C4-2B (cell line): Measurements from ENCODE around the gene UHRF1.

ENCODE experiments used
- ZFX ChIP-seq: fragments of 450-650 bp; IDR thresholded peaks from 2 replicates; pipeline ENCODE4 v1.6.1; 2017
- TF ChIP-seq, protein P1 (sequence below): fragments of 450-650 bp; conservative IDR thresholded peaks from 2 replicates; pipeline ENCODE4 v1.5.1; 2017; ENCODE audit warnings: mild to moderate bottlenecking

DNA sequence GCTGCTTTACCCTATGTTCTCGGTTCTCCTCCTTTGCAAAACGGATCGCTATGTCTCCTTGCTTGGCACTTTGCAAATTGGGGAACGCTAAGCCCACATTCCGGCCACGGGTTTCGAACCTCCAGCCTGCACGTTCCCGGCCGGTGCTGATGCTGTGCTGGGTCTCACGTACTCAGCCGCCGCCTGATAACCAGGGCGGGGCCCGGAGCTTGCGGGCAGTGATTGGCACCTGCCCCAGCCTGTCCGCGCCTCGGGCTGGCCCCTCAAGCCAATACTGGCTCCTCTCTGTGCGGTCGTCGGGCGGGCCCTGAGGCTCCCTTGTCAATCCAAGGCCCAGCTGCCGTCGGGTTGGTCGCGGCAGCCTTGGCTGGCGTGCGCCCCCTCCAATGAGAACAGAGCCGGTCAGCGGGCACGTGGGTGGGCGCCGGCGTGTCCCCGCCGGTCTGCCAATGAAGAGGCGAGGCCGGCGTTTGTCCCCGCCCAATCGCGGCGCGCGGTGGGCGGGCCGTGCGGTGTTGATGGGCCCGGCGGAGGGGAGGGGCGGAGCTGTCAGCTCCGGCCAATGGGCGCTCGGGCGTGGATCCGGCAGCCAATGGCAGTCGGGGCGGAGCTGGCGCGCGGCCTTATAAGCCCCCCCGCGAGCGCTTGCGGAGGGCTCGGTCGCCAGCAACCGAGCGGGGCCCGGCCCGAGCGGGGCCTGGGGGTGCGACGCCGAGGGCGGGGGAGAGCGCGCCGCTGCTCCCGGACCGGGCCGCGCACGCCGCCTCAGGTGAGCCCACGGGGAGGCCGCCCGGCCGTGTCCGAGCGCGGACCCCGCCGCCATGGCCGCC is 59.4 kb downstream of the UHRF1 start, which contains the start of gene KDM4B:
- TF ChIP-seq, protein P1, sequence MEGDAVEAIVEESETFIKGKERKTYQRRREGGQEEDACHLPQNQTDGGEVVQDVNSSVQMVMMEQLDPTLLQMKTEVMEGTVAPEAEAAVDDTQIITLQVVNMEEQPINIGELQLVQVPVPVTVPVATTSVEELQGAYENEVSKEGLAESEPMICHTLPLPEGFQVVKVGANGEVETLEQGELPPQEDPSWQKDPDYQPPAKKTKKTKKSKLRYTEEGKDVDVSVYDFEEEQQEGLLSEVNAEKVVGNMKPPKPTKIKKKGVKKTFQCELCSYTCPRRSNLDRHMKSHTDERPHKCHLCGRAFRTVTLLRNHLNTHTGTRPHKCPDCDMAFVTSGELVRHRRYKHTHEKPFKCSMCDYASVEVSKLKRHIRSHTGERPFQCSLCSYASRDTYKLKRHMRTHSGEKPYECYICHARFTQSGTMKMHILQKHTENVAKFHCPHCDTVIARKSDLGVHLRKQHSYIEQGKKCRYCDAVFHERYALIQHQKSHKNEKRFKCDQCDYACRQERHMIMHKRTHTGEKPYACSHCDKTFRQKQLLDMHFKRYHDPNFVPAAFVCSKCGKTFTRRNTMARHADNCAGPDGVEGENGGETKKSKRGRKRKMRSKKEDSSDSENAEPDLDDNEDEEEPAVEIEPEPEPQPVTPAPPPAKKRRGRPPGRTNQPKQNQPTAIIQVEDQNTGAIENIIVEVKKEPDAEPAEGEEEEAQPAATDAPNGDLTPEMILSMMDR, result no peak
- TF ChIP-seq ZFX, result no peak
